Naive thymus-derived CD4-positive, alpha-beta T cell (primary cell): ENCODE measurements around the gene TRPM4. TPM values are rescaled to one million over a fixed set of nuclear protein-coding genes. Genes with fewer than 3 reads are reported as not detected.

ENCODE experiments used
- ATAC-seq: fragments of 150-1000 bp; cut with Tn5 transposase; 2 replicates; pipeline ENCODE4 v1.10.0; 2021; ENCODE audit warnings: mild to moderate bottlenecking, moderate library complexity
- CTCF ChIA-PET: fragments of 350-600 bp; sonication (Branson Sonifier 250); formaldehyde crosslinking; loops from one replicate; lab custom pipeline; 2021; ENCODE audit warnings: antibody characterized with exemption; lab: Charles Lee
- POLR2A ChIA-PET: fragments of 350-600 bp; sonication (Branson Sonifier 250); formaldehyde crosslinking; loops from one replicate; lab custom pipeline; 2021; ENCODE audit warnings: antibody characterized with exemption, inconsistent platforms; lab: Charles Lee
- DNase-seq, 9 donors: peaks; one replicate each; pipeline versions ENCODE4 v3.0.0 to v3.0.0-alpha.2; 2020 to 2022; ENCODE audit warnings: mixed read lengths in 1 of 9
- H3K27ac ChIP-seq: one replicate; pipeline ENCODE4 v1.7.0; 2013; ENCODE audit warnings: mild to moderate bottlenecking, low read depth, low read length, moderate library complexity
- H3K27me3 ChIP-seq, 2 donors: one replicate each; pipeline ENCODE4 v1.7.0; 2013; ENCODE audit warnings: low read length in 2 of 2, mild to moderate bottlenecking in 2 of 2, moderate library complexity in 2 of 2; ENCODE audit not compliant: control insufficient read depth in 2 of 2, insufficient read depth in 2 of 2
- H3K36me3 ChIP-seq, 3 experiments: 1 replicate in 2 of 3; 2 replicates in 1 of 3; pipeline ENCODE4 v1.7.0; 2013; ENCODE audit warnings: low read length in 3 of 3, mild to moderate bottlenecking in 3 of 3, moderate library complexity in 1 of 3; ENCODE audit not compliant: insufficient read depth in 3 of 3, control insufficient read depth in 2 of 3
- H3K4me1 ChIP-seq, 2 donors: one replicate each; pipeline ENCODE4 v1.7.0; 2013; ENCODE audit warnings: low read length in 2 of 2, mild to moderate bottlenecking in 2 of 2, moderate library complexity in 1 of 2; ENCODE audit not compliant: control insufficient read depth in 2 of 2, insufficient read depth in 2 of 2
- H3K4me3 ChIP-seq: 2 replicates; pipeline ENCODE4 v1.7.0; 2013; ENCODE audit warnings: mild to moderate bottlenecking, low read length
- H3K9me3 ChIP-seq, 3 experiments: 1 replicate in 2 of 3; 2 replicates in 1 of 3; pipeline ENCODE4 v1.7.0; 2013; ENCODE audit warnings: low read length in 3 of 3; ENCODE audit not compliant: control insufficient read depth in 2 of 3
- H3K27ac Mint-ChIP-seq, 9 donors: one replicate each; pipeline ENCODE4 v1.8.0; 2020 to 2022; ENCODE audit warnings: mixed read lengths in 9 of 9, mild to moderate bottlenecking in 8 of 9, moderate library complexity in 5 of 9, inconsistent platforms in 2 of 9
- H3K27me3 Mint-ChIP-seq, 5 donors: one replicate each; pipeline ENCODE4 v1.8.0; 2021 to 2022; ENCODE audit warnings: mixed read lengths in 5 of 5, mild to moderate bottlenecking in 1 of 5
- H3K36me3 Mint-ChIP-seq, 5 donors: one replicate each; pipeline ENCODE4 v1.8.0; 2020 to 2022; ENCODE audit warnings: mixed read lengths in 5 of 5, mild to moderate bottlenecking in 3 of 5, inconsistent platforms in 1 of 5
- H3K4me1 Mint-ChIP-seq, 7 donors: one replicate each; pipeline ENCODE4 v1.8.0; 2020 to 2022; ENCODE audit warnings: mixed read lengths in 7 of 7, mild to moderate bottlenecking in 3 of 7, inconsistent platforms in 1 of 7
- H3K4me3 Mint-ChIP-seq, 10 donors: one replicate each; pipeline ENCODE4 v1.8.0; 2020 to 2022; ENCODE audit warnings: mild to moderate bottlenecking in 10 of 10, mixed read lengths in 10 of 10, moderate library complexity in 6 of 10, inconsistent platforms in 2 of 10
- H3K9me3 Mint-ChIP-seq, 11 donors: one replicate each; pipeline ENCODE4 v1.8.0; 2020 to 2022; ENCODE audit warnings: mixed read lengths in 11 of 11, mild to moderate bottlenecking in 4 of 11, inconsistent platforms in 1 of 11, moderate library complexity in 1 of 11
- intact Hi-C, 2 donors: fragments of 100-400 bp; cut with micrococcal nuclease; formaldehyde crosslinking; loops; one replicate each; pipeline ENCODE4 v1.15.1; 2023
- polyA plus RNA-seq, 2 donors: library from polyadenylated mRNA; unstranded; fragments of 300-500 nt; fragmentation: Illumina TruSeq; gene quantifications; one replicate each; pipeline ENCODE4 v1.2.3, GENCODE V29; 2021
- total RNA-seq, 6 experiments: library from RNA in 5 of 6; stranded (reverse) in 5 of 6; gene quantifications; 1 replicate in 5 of 6; 2 replicates in 1 of 6; pipeline ENCODE4 v1.2.3 and lab custom pipeline; 2021 to 2026

Gene TRPM4
- total and polyA plus RNA-seq, 7 experiments from 2014 or later = 0.13 to 3.2 (median 0.85) TPM; not detected in 2

DNA sequence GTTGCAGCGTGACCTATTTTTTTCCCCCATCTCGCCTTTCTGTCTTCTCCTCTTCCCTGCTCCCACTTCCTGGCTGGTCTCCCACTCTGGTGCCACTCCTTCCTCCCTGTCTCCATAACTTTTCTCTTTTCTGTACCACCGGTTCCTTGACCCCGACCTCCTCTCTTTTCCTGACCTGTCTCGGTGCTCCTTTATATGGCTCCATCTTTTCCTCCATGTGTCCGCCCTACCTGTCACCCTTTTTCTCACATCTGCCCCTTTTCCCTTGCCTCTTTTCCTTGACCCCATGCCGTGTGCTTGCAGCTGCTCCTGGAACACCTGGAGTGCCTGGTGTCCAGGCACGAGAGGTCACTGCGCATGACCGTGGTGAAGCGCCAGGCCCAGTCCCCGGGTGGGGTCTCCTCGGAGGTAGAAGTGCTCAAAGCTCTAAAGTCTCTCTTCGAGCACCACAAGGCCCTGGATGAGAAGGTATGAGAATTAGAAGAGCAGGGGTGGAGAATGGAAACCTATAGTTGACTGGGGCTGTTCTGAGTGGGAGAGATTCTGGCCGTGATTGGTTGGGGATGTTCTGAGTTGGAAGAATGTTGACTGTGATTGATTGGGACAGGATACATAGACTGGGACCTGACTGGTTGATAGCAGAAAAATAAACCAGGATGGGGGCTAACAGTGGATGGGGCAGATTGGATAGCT lies 28.9 kb upstream of the TRPM4 start:
- Histone ChIP-seq H3K4me1 (peaks cover 5 to 14% of the 10 kb centered on the region in 2 donors), H3K27me3 (no peaks in the 10 kb centered on the region), H3K9me3 (no peaks in the 10 kb centered on the region), H3K27ac (no peak overlapping the region), H3K36me3 (no peaks in the 10 kb centered on the region), H3K4me3 (peak overlapping the region; percentile 71)
- ATAC-seq = no peak
- ChIA-PET POLR2A (interaction anchor here (0.6 to 1.7 kb wide), 6 partner anchors 9 to 1414 kb away, joined by 3 to 13 read pairs (median 4); partner anchors contain the start of genes LIN7B and PPFIA3), CTCF (interaction anchor here (0.9 kb wide), 1 partner anchor 111 kb away, joined by 3 read pairs; no protein-coding TSS in a partner anchor)
- Mint-ChIP-seq H3K4me1 (peaks cover 12 to 22% (median 16%) of the 10 kb centered on the region in 7 donors), H3K4me3 (peak overlapping the region; percentile 82 to 98 (median 90)), H3K36me3 (no peaks in the 10 kb centered on the region), H3K9me3 (peaks cover 0 to 2% (median 0%) of the 10 kb centered on the region in 11 donors), H3K27me3 (peaks cover 0 to 7% (median 0%) of the 10 kb centered on the region in 5 donors), H3K27ac (peak overlapping the region; percentile 8 to 98 (median 76))
- DNase-seq = no peak
- intact Hi-C loops = loop anchor here (1.0 to 2.0 kb wide), 7 partner anchors 9 to 135 kb away; partner anchors contain the start of genes C19orf73 (in 2 of the 2), PPFIA3 (in 2 of the 2), GYS1 (in 1 of the 2) and LIN7B (in 1 of the 2)

DNA sequence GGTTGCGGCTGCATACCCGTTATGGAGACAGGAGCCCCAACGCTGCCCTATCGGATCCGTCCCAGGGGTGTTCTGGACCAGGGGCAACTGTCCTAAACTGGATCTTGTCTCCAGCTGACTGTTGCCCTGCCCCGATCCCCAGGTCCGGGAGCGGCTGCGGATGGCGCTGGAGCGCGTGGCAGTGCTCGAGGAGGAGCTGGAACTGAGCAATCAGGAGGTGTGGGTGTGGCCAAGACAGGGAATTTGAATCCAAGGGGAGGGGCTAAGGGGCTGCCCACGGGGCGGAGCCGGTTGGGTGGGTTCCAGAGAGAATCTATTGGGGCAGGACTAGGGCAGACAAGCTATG lies 28.4 kb upstream of the TRPM4 start:
- Mint-ChIP-seq H3K4me3 (peak overlapping the region in 5 of 10 donors; percentile 9 to 94 (median 85)), H3K9me3 (peaks cover 0 to 3% (median 0%) of the 10 kb centered on the region in 11 donors), H3K27me3 (peaks cover 0 to 4% (median 0%) of the 10 kb centered on the region in 5 donors), H3K36me3 (no peaks in the 10 kb centered on the region), H3K27ac (peak overlapping the region in 2 of 9 donors; percentile 87 to 88), H3K4me1 (peaks cover 12 to 27% (median 21%) of the 10 kb centered on the region in 7 donors)
- Histone ChIP-seq H3K4me1 (peaks cover 5 to 19% of the 10 kb centered on the region in 2 donors), H3K9me3 (no peaks in the 10 kb centered on the region), H3K4me3 (no peak overlapping the region), H3K36me3 (no peaks in the 10 kb centered on the region), H3K27me3 (no peaks in the 10 kb centered on the region), H3K27ac (no peak overlapping the region)
- DNase-seq (no peak), ATAC-seq (no peak)
- CTCF ChIA-PET = no interaction called here
- POLR2A ChIA-PET = interaction anchor here (0.6 to 1.7 kb wide), 3 partner anchors 11 to 1415 kb away, joined by 3 to 13 read pairs (median 3); partner anchors contain the start of gene LIN7B
- intact Hi-C loops = loop anchor here in 1 of 2 donors (2.0 kb wide), 1 partner anchor 14 kb away; no protein-coding TSS in a partner anchor

DNA sequence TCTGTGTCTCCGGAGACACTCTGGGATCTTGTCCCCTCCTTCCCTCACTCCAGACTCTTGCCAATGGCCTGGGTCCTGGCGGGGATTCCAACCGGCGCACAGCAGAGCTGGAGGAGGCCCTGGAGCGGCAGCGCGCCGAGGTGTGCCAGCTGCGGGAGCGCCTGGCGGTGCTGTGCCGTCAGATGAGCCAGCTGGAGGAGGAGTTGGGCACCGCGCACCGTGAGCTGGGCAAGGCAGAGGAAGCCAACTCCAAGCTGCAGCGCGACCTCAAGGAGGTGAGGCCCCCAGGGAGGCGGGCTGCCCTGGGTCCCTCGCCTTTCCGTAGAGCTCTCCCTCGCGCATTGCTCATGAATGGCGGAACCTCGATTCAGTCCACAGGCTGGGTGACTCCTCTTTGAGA lies 27.3 kb upstream of the TRPM4 start:
- Histone ChIP-seq H3K9me3 (no peaks in the 10 kb centered on the region), H3K27ac (no peak overlapping the region), H3K36me3 (no peaks in the 10 kb centered on the region), H3K4me1 (peaks cover 5 to 23% of the 10 kb centered on the region in 2 donors), H3K27me3 (no peaks in the 10 kb centered on the region), H3K4me3 (no peak overlapping the region)
- no peaks in the 10 kb centered on the region for H3K36me3 Mint-ChIP-seq
- ATAC-seq (no peak), DNase-seq (no peak)
- ChIA-PET CTCF (interaction anchor here (1.4 kb wide), 1 partner anchor 32 kb away, joined by 3 read pairs; no protein-coding TSS in a partner anchor), POLR2A (interaction anchor here (0.6 to 0.9 kb wide), 2 partner anchors 16 to 25 kb away, joined by 3 read pairs; partner anchors contain the start of gene LIN7B)
- intact Hi-C loops = no loop called here
- peaks cover 12 to 31% (median 22%) of the 10 kb centered on the region in 7 donors for H3K4me1 Mint-ChIP-seq
- H3K4me3 Mint-ChIP-seq = no peak overlapping the region
- H3K27ac Mint-ChIP-seq = peak overlapping the region in 1 of 9 donors; percentile 46
- peaks cover 0 to 3% (median 0%) of the 10 kb centered on the region in 5 donors for H3K27me3 Mint-ChIP-seq
- peaks cover 0 to 4% (median 0%) of the 10 kb centered on the region in 11 donors for H3K9me3 Mint-ChIP-seq

DNA sequence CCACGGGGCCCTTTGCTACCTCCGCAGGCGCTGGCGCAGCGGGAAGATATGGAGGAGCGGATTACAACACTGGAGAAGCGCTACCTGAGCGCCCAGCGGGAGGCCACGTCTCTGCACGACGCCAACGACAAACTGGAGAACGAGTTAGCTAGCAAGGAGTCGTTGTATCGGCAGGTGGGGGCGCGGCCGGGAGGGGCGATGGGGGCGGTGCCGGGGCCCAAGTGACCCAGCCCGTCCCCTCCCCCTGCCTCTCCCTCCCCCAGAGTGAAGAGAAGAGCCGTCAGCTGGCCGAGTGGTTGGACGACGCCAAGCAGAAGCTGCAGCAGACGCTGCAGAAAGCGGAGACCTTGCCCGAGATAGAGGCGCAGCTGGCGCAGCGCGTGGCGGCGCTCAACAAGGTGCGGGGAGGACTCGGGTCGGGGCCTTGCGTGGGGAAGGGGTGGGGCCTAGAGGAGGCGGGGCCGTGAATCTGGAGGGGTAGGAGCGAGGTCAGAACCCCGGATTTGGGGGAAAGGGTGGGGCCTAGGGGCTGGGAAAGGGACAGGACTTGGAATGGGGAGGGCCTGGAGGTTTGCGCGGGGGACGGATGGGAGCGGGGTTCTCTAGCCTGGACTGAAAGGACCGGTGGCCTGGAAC lies 24.5 kb upstream of the TRPM4 start:
- Histone ChIP-seq H3K36me3 (no peaks in the 10 kb centered on the region), H3K27me3 (peaks cover 0 to 3% of the 10 kb centered on the region in 2 donors), H3K9me3 (no peaks in the 10 kb centered on the region), H3K27ac (no peak overlapping the region), H3K4me3 (peak overlapping the region; percentile 35), H3K4me1 (peaks cover 5 to 19% of the 10 kb centered on the region in 2 donors)
- Mint-ChIP-seq H3K27ac (peak overlapping the region in 2 of 9 donors; percentile 24 to 79), H3K9me3 (peaks cover 0 to 4% (median 0%) of the 10 kb centered on the region in 11 donors), H3K27me3 (peaks cover 0 to 4% (median 3%) of the 10 kb centered on the region in 5 donors), H3K4me1 (peaks cover 9 to 28% (median 20%) of the 10 kb centered on the region in 7 donors), H3K4me3 (peak overlapping the region; percentile 64 to 90 (median 76)), H3K36me3 (peaks cover 0 to 4% (median 0%) of the 10 kb centered on the region in 5 donors)
- DNase-seq (peak in 5 of 9 donors; percentile 26 to 57 (median 40)), ATAC-seq (peak; percentile 55)
- intact Hi-C loops = no loop called here
- CTCF ChIA-PET = interaction anchor here (0.9 kb wide), 1 partner anchor 19 kb away, joined by 3 read pairs; the partner anchor contains the start of gene LIN7B
- POLR2A ChIA-PET = interaction anchor here (0.6 to 1.9 kb wide), 3 partner anchors 18 to 120 kb away, joined by 4 to 5 read pairs (median 4); no protein-coding TSS in a partner anchor

DNA sequence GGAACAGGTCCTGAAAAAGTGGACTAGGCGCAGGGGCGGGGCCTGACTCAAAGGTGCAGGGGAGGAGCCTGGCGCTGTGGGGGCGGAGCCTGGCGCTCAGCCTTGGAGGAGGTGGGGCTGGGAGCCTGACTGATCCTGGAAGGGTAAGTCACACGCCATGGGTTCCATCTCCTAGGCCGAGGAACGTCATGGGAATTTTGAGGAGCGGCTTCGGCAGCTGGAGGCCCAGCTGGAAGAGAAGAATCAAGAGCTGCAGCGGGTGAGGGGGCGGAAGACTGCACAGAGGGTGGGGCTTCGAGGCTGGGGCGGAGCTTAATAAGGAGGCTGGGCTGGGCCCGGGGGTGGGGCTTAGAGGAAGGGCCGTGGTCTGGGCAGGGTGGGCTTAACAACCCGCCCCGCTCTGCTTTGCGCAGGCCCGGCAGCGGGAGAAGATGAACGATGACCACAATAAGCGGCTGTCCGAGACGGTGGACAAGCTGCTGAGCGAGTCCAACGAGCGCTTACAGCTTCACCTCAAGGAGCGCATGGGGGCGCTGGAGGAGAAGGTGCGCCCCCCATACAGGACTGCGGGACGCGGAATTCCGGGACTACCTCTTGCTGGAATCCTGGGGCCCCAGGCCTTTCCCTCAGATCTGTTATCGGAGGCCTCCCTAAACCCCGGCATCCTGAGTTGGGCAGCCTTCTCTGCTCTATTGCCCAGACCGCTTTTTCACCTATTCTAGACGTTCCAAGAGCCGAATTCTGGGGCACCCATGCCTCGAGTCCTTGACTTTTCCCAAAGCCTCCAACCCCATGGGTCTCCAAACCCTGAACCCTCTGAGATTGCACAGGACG lies 23.8 kb upstream of the TRPM4 start:
- Histone ChIP-seq H3K4me1 (peaks cover under 1 to 15% of the 10 kb centered on the region in 2 donors), H3K9me3 (no peaks in the 10 kb centered on the region), H3K27me3 (peaks cover 0 to 3% of the 10 kb centered on the region in 2 donors), H3K27ac (no peak overlapping the region), H3K36me3 (no peaks in the 10 kb centered on the region), H3K4me3 (peak overlapping the region; percentile 35)
- Mint-ChIP-seq H3K4me1 (peaks cover 2 to 21% (median 13%) of the 10 kb centered on the region in 7 donors), H3K9me3 (peaks cover 0 to 2% (median 0%) of the 10 kb centered on the region in 11 donors), H3K4me3 (peak overlapping the region; percentile 64 to 90 (median 76)), H3K27me3 (peaks cover 0 to 4% (median 3%) of the 10 kb centered on the region in 5 donors), H3K27ac (peak overlapping the region in 2 of 9 donors; percentile 24 to 79), H3K36me3 (peaks cover 0 to 4% (median 0%) of the 10 kb centered on the region in 5 donors)
- DNase-seq = peak in 7 of 9 donors; percentile 39 to 71 (median 42)
- ATAC-seq = peak; percentile 82
- POLR2A ChIA-PET = interaction anchor here (0.6 to 1.9 kb wide), 3 partner anchors 19 to 133 kb away, joined by 4 to 6 read pairs (median 5); no protein-coding TSS in a partner anchor
- CTCF ChIA-PET = interaction anchor here (0.9 kb wide), 2 partner anchors 20 to 35 kb away, joined by 3 read pairs; partner anchors contain the start of gene LIN7B
- intact Hi-C loops = no loop called here
